Endothelial cell of umbilical vein (primary cell): ENCODE measurements around the gene MRTFA. TPM values are rescaled to one million over a fixed set of nuclear protein-coding genes. Genes with fewer than 3 reads are reported as not detected.
A peak's percentile ranks its signal among the peaks of the same experiment; 100 is the strongest.

Experiments
- BruUV-seq: library from RNA; stranded (reverse); fragments of 400-500 nt; replicated peaks from 2 replicates; lab custom pipeline; 2021; lab: Mats Ljungman, UMichigan
- CTCF ChIA-PET: fragments of 300-600, 350-600 bp; sonication (Branson Sonifier 250); formaldehyde crosslinking; loops from one replicate; lab custom pipeline; 2021; ENCODE audit warnings: antibody characterized with exemption, inconsistent platforms; lab: Charles Lee
- POLR2A ChIA-PET: fragments of 300-600, 350-600 bp; sonication (Branson Sonifier 250); formaldehyde crosslinking; loops from one replicate; lab custom pipeline; 2021; ENCODE audit warnings: antibody characterized with exemption, inconsistent platforms; lab: Charles Lee
- DNase-seq: peaks from one replicate; pipeline ENCODE4 v3.0.0-alpha.2; 2011; ENCODE audit warnings: low read depth, low spot score
- FAIRE-seq: peaks from 2 replicates; lab custom pipeline; 2011; peaks lifted over from hg19 to GRCh38; lab: Jason Lieb, UNC
- H2AFZ ChIP-seq: 2 replicates; pipeline ENCODE4 v1.6.0; 2012; ENCODE audit warnings: low read depth, low read length, control low read depth, inconsistent platforms
- H3K27ac ChIP-seq: 2 replicates; pipeline ENCODE4 v1.5.1; 2011; ENCODE audit warnings: low read depth, mild to moderate bottlenecking, control low read depth, low read length, moderate library complexity; ENCODE audit not compliant: insufficient read depth
- H3K27me3 ChIP-seq, 2 experiments: 2 replicates each; pipeline versions ENCODE4 v1.6.0 to v1.6.1; 2011; ENCODE audit warnings: low read length in 2 of 2, mixed read lengths in 1 of 2; ENCODE audit not compliant: control insufficient read depth in 2 of 2, insufficient read depth in 2 of 2
- H3K36me3 ChIP-seq, 2 experiments: 2 replicates in 1 of 2; 3 replicates in 1 of 2; pipeline ENCODE4 v1.5.1; 2011; ENCODE audit warnings: low read length in 2 of 2, mild to moderate bottlenecking in 1 of 2, moderate library complexity in 1 of 2; ENCODE audit not compliant: control insufficient read depth in 2 of 2, insufficient read depth in 2 of 2; ENCODE audit errors: extremely low read depth in 1 of 2
- H3K4me1 ChIP-seq: 3 replicates; pipeline ENCODE4 v1.5.1; 2011; ENCODE audit warnings: mild to moderate bottlenecking, low read length; ENCODE audit not compliant: control insufficient read depth, insufficient read depth; ENCODE audit errors: extremely low read depth
- H3K4me2 ChIP-seq: 2 replicates; pipeline ENCODE4 v1.6.1; 2011; ENCODE audit warnings: low read length, control low read depth, mixed read lengths; ENCODE audit not compliant: insufficient read depth
- H3K4me3 ChIP-seq, 3 experiments: fragments of 200-600 bp in 1 of 3; sonication (generic), shearing (Covaris generic) in 1 of 3; replicated peaks in 1 of 3; 2 replicates each; pipeline ENCODE4 v1.5.1; 2011 to 2016; ENCODE audit warnings: control low read depth in 3 of 3, low read length in 3 of 3, mild to moderate bottlenecking in 2 of 3, inconsistent platforms in 1 of 3, low read depth in 1 of 3, moderate library complexity in 1 of 3; ENCODE audit not compliant: insufficient read depth in 1 of 3
- H3K79me2 ChIP-seq: 2 replicates; pipeline ENCODE4 v1.6.0; 2012; ENCODE audit warnings: low read length, inconsistent platforms; ENCODE audit not compliant: control insufficient read depth, insufficient read depth
- H3K9ac ChIP-seq: replicated peaks from 2 replicates; pipeline ENCODE3; 2011; ENCODE audit warnings: low read length, control low read depth; ENCODE audit not compliant: insufficient read depth; ENCODE audit errors: extremely low read depth
- H3K9me1 ChIP-seq: replicated peaks from 3 replicates; pipeline ENCODE4 v1.6.0; 2011; ENCODE audit warnings: mild to moderate bottlenecking, low read length; ENCODE audit not compliant: control insufficient read depth, insufficient read depth; ENCODE audit errors: extremely low read depth
- H3K9me3 ChIP-seq: replicated peaks from 2 replicates; pipeline ENCODE4 v1.5.1; 2012; ENCODE audit warnings: low read length, inconsistent platforms; ENCODE audit not compliant: control insufficient read depth, insufficient read depth
- H4K20me1 ChIP-seq: replicated peaks from 2 replicates; pipeline ENCODE3; 2011; ENCODE audit warnings: mild to moderate bottlenecking, low read length; ENCODE audit not compliant: control insufficient read depth, insufficient read depth; ENCODE audit errors: extremely low read depth
- CTCF ChIP-seq, 2 donors: IDR thresholded peaks; 1 replicate in 1 of 2; 2 replicates in 1 of 2; pipeline ENCODE4 v1.5.1; 2011; ENCODE audit warnings: low read length in 2 of 2, mild to moderate bottlenecking in 2 of 2, moderate library complexity in 2 of 2, control low read depth in 1 of 2, inconsistent platforms in 1 of 2, low read depth in 1 of 2; ENCODE audit not compliant: insufficient read depth in 1 of 2; ENCODE audit errors: extremely low read depth in 1 of 2
- EZH2 ChIP-seq: IDR thresholded peaks from 2 replicates; pipeline ENCODE4 v1.6.1; 2012; ENCODE audit warnings: borderline replicate concordance, low read depth, mild to moderate bottlenecking, moderate library complexity, low read length, inconsistent platforms; ENCODE audit not compliant: severe bottlenecking
- FOS ChIP-seq: IDR thresholded peaks from 2 replicates; pipeline ENCODE4 v1.6.1; 2011; ENCODE audit warnings: mild to moderate bottlenecking, low read length, moderate library complexity, borderline replicate concordance; ENCODE audit not compliant: insufficient read depth
- GATA2 ChIP-seq: IDR thresholded peaks from 2 replicates; pipeline ENCODE4 v1.7.0; 2011; ENCODE audit warnings: low read depth, mild to moderate bottlenecking, moderate library complexity, mixed read lengths, low read length; ENCODE audit not compliant: insufficient read length, insufficient read depth
- JUN ChIP-seq: IDR thresholded peaks from 2 replicates; pipeline ENCODE4 v1.6.1; 2011; ENCODE audit warnings: borderline replicate concordance, low read depth; ENCODE audit not compliant: insufficient read length, insufficient read depth
- MAX ChIP-seq: IDR thresholded peaks from 2 replicates; pipeline ENCODE4 v1.6.1; 2011; ENCODE audit not compliant: insufficient read depth, insufficient read length
- MYC ChIP-seq: IDR thresholded peaks from one replicate; pipeline ENCODE4 v1.6.1; 2011; ENCODE audit warnings: mild to moderate bottlenecking, low read depth, low read length
- POLR2A ChIP-seq: IDR thresholded peaks from 2 replicates; pipeline ENCODE4 v1.6.1; 2012; ENCODE audit warnings: low read depth, mild to moderate bottlenecking, control low read depth, low read length
- POLR2AphosphoS5 ChIP-seq: IDR thresholded peaks from 2 replicates; pipeline ENCODE4 v1.6.1; 2012; ENCODE audit warnings: low read depth, mild to moderate bottlenecking, control low read depth, low read length, moderate library complexity; ENCODE audit not compliant: insufficient read depth
- dilution Hi-C: fragments of 300-500 bp; cut with MboI; formaldehyde crosslinking; loops from one replicate; pipeline ENCODE4 v1.15.0; 2019; ENCODE audit warnings: low sequenced_read_pairs; ENCODE audit not compliant: extremely low pct_ligation_motif_present
- intact Hi-C: fragments of 100-400 bp; cut with micrococcal nuclease; formaldehyde crosslinking; loops from one replicate; pipeline ENCODE4 v1.10.0; 2022
- polyA plus RNA-seq, 4 experiments: library from polyadenylated mRNA; depleted of rRNA in 3 of 4; stranded (reverse) in 3 of 4; unstranded in 1 of 4; fragments of >200 nt; gene quantifications; 2 replicates each; pipeline versions ENCODE4 v1.2.1 to v1.2.3, GENCODE V29; 2011 to 2012; ENCODE audit warnings: missing spikeins in 1 of 4
- total RNA-seq: library from RNA; stranded (reverse); gene quantifications from 2 replicates; pipeline ENCODE4 v1.2.3, GENCODE V29; 2021

MRTFA gene
- total and polyA plus RNA-seq, 2 donors (not counting 3 experiments of a cell fraction or from before 2014, with no cell fraction given), result 13.6 to 44.1 TPM

- peaks cover 13% of the 10 kb centered on the region for H3K79me2 ChIP-seq
These were observed 252.6 kb downstream of the MRTFA start for GRCh38 chr22:40383905-40384304.

More at GRCh38 chr22:40383905-40384304, 252.6 kb downstream of the MRTFA start:
- intact Hi-C loops (no loop called here), dilution Hi-C loops (no loop called here)
- POLR2A ChIA-PET, result no interaction called here
- no TSS peak for BruUV-seq
- FAIRE-seq (peak; percentile 56), DNase-seq (no peak)
- Histone ChIP-seq H3K27ac (no peak overlapping the region), H3K4me3 (no peak overlapping the region), H3K9me3 (no peaks in the 10 kb centered on the region), H3K9ac (no peak overlapping the region), H3K4me1 (peaks cover 3% of the 10 kb centered on the region), H3K9me1 (no peaks in the 10 kb centered on the region), H4K20me1 (no peaks in the 10 kb centered on the region), H3K36me3 (no peaks in the 10 kb centered on the region), H3K27me3 (no peaks in the 10 kb centered on the region), H2AFZ (no peak overlapping the region), H3K4me2 (no peak overlapping the region)
- CTCF ChIA-PET, result interaction anchor here (1.1 to 1.2 kb wide), 3 partner anchors 10 to 53 kb away, joined by 3 to 4 read pairs (median 3); no protein-coding TSS in a partner anchor
- TF ChIP-seq POLR2AphosphoS5 (no peak), CTCF (IDR thresholded peaks at IDR 0.05; ENCODE audit: extremely low read depth in 1 of 2, insufficient read depth in 1 of 2, low read depth in 1 of 2, low read length in 2 of 2) (no peak), POLR2A (no peak), MAX (no peak), GATA2 (no peak), FOS (no peak), EZH2 (no peak), JUN (no peak), MYC (no peak)
